ENCODE results near the gene CRYAB. TPM values are rescaled to one million over a fixed set of nuclear protein-coding genes. Genes with fewer than 3 reads are reported as not detected.

Gene CRYAB
- total and polyA plus RNA-seq, 7 donors, result 4,737 to 12,187 (median 9,763) TPM

GRCh38 chr11:111909378-111909777, 2.2 kb downstream of the CRYAB start:
- H3K4me3 ChIP-seq, result peak overlapping the region; percentile 82
- peak overlapping the region; percentile 95 for H3K27ac ChIP-seq
- peaks cover 7% of the 10 kb centered on the region for H3K4me1 ChIP-seq
- H3K9me3 ChIP-seq, result no peaks in the 10 kb centered on the region
- no peaks in the 10 kb centered on the region for H3K27me3 ChIP-seq (ENCODE audit: insufficient read depth in 3 of 3, low read length in 2 of 3)
- TF ChIP-seq CTCF (IDR thresholded peaks at IDR 0.05), result no peak
- peaks cover 0 to 30% of the 10 kb centered on the region in 2 donors for H3K36me3 ChIP-seq (ENCODE audit: insufficient read depth in 1 of 2, low read depth in 1 of 2)
- 23 to 34% (median 25%) methylated on average over 5 of the region's 5 CpGs for WGBS, 3 donors
- ATAC-seq (no peak), DNase-seq (no peak)
- intact Hi-C loops (cut with DNase I), result no loop called here

GRCh38 chr11:111908639-111909305, 2.8 kb downstream of the CRYAB start:
- H3K4me1 ChIP-seq, result peaks cover 4% of the 10 kb centered on the region
- no peaks in the 10 kb centered on the region for H3K9me3 ChIP-seq
- ATAC-seq (no peak), DNase-seq (no peak)
- H3K27me3 ChIP-seq (ENCODE audit: insufficient read depth in 3 of 3, low read length in 2 of 3), result no peaks in the 10 kb centered on the region
- H3K27ac ChIP-seq, result peak overlapping the region; percentile 95
- TF ChIP-seq CTCF (IDR thresholded peaks at IDR 0.05), result no peak
- peak overlapping the region; percentile 82 for H3K4me3 ChIP-seq
- intact Hi-C loops (cut with DNase I), result no loop called here
- WGBS, 3 donors, result 52 to 60% (median 54%) methylated on average over 5 of the region's 5 CpGs
- peaks cover 0 to 30% of the 10 kb centered on the region in 2 donors for H3K36me3 ChIP-seq (ENCODE audit: insufficient read depth in 1 of 2, low read depth in 1 of 2)

- intact Hi-C loops (cut with DNase I), result no loop called here
- Histone ChIP-seq H3K9me3 (no peaks in the 10 kb centered on the region), H3K36me3 (ENCODE audit: insufficient read depth in 1 of 2, low read depth in 1 of 2) (peaks cover 0 to 30% of the 10 kb centered on the region in 2 donors), H3K27me3 (ENCODE audit: insufficient read depth in 3 of 3, low read length in 2 of 3) (no peaks in the 10 kb centered on the region), H3K27ac (peak overlapping the region; percentile 95), H3K4me1 (peaks cover 4% of the 10 kb centered on the region), H3K4me3 (no peak overlapping the region)
- ATAC-seq, result peak; percentile 24 to 48 (median 36)
- TF ChIP-seq CTCF (IDR thresholded peaks at IDR 0.05), result no peak
- DNase-seq, result no peak
- 53 to 72% (median 61%) methylated on average over 1 of the region's 1 CpG for WGBS, 3 donors
Measured at GRCh38 chr11:111906680-111907079, 4.9 kb downstream of the CRYAB start.

- no peak for TF ChIP-seq CTCF (IDR thresholded peaks at IDR 0.05)
- no peak for DNase-seq
- WGBS, 3 donors, result 13 to 35% (median 19%) methylated on average over 2 of the region's 2 CpGs
Measured at GRCh38 chr11:111905411-111905810, 6.2 kb downstream of the CRYAB start.

GRCh38 chr11:111886844-111887243, 24.7 kb downstream of the CRYAB start:
- H3K27me3 ChIP-seq (ENCODE audit: insufficient read depth in 3 of 3, low read length in 2 of 3), result no peaks in the 10 kb centered on the region
- no peaks in the 10 kb centered on the region for H3K36me3 ChIP-seq (ENCODE audit: insufficient read depth in 1 of 2, low read depth in 1 of 2)
- no peak for TF ChIP-seq CTCF (IDR thresholded peaks at IDR 0.05)
- no peaks in the 10 kb centered on the region for H3K4me1 ChIP-seq
- no peaks in the 10 kb centered on the region for H3K9me3 ChIP-seq
- intact Hi-C loops (cut with DNase I), result no loop called here
- H3K27ac ChIP-seq, result no peak overlapping the region
- H3K4me3 ChIP-seq, result no peak overlapping the region
- ATAC-seq (no peak), DNase-seq (no peak)
- WGBS, 3 donors, result 75 to 89% (median 86%) methylated on average over 2 of the region's 2 CpGs

More at GRCh38 chr11:111905411-111905810, 6.2 kb downstream of the CRYAB start:
- peak overlapping the region; percentile 95 for H3K27ac ChIP-seq
- intact Hi-C loops (cut with DNase I), result no loop called here
- ATAC-seq, result no peak
- no peaks in the 10 kb centered on the region for H3K9me3 ChIP-seq
- H3K36me3 ChIP-seq (ENCODE audit: insufficient read depth in 1 of 2, low read depth in 1 of 2), result peaks cover 0 to 26% of the 10 kb centered on the region in 2 donors
- no peak overlapping the region for H3K4me3 ChIP-seq
- peaks cover 4% of the 10 kb centered on the region for H3K4me1 ChIP-seq
- no peaks in the 10 kb centered on the region for H3K27me3 ChIP-seq (ENCODE audit: insufficient read depth in 3 of 3, low read length in 2 of 3)

Measured in psoas muscle (tissue), 8 donors.